GM21515 (cell line): Measurements from ENCODE around the gene PTPRD.
"Not testable (repeated sequence)": the region's sequence is repeated elsewhere in the genome, so short reads cannot be mapped to it uniquely, and the experiment has no call there.

ENCODE experiments used
- ATAC-seq: cut with Tn5 transposase; IDR thresholded peaks from one replicate; pipeline ENCODE4 v1.9.1; 2021; ENCODE audit not compliant: unreplicated experiment

Gene PTPRD

GRCh38 chr9:9099646-9100045, 1513.2 kb downstream of the PTPRD start:
- no peak for ATAC-seq

- not testable (repeated sequence) for ATAC-seq
These were observed 1515.5 kb downstream of the PTPRD start for GRCh38 chr9:9097254-9097653.

- ATAC-seq: no peak
These were observed 1521.4 kb downstream of the PTPRD start for GRCh38 chr9:9091387-9091786.

GRCh38 chr9:9079473-9079872, 1533.3 kb downstream of the PTPRD start:
- ATAC-seq: no peak

- ATAC-seq: no peak
These were observed 1534.5 kb downstream of the PTPRD start for GRCh38 chr9:9078301-9078700.

- no peak for ATAC-seq
These were observed 1551.2 kb downstream of the PTPRD start for GRCh38 chr9:9061627-9062026.

GRCh38 chr9:9054354-9054992, 1558.3 kb downstream of the PTPRD start:
- ATAC-seq: no peak

GRCh38 chr9:9045572-9045971, 1567.2 kb downstream of the PTPRD start:
- no peak for ATAC-seq

- no peak for ATAC-seq
These were observed 1567.7 kb downstream of the PTPRD start for GRCh38 chr9:9045072-9045471.

- not testable (repeated sequence) for ATAC-seq
These were observed 1569.0 kb downstream of the PTPRD start for GRCh38 chr9:9043788-9044187.

- no peak for ATAC-seq
These were observed 1571.0 kb downstream of the PTPRD start for GRCh38 chr9:9041756-9042155.

- no peak for ATAC-seq
These were observed 1579.8 kb downstream of the PTPRD start for GRCh38 chr9:9033022-9033421.

- no peak for ATAC-seq
These were observed 1596.2 kb downstream of the PTPRD start for GRCh38 chr9:9016597-9016996.

- ATAC-seq: no peak
These were observed 1608.0 kb downstream of the PTPRD start for GRCh38 chr9:9004810-9005209.

- ATAC-seq: no peak
These were observed 1609.8 kb downstream of the PTPRD start for GRCh38 chr9:9002826-9003583.

- ATAC-seq: no peak
These were observed 1632.2 kb downstream of the PTPRD start for GRCh38 chr9:8980496-8981013.

- ATAC-seq: no peak
These were observed 1634.5 kb downstream of the PTPRD start for GRCh38 chr9:8978334-8978733.

GRCh38 chr9:8968350-8968749, 1644.5 kb downstream of the PTPRD start:
- ATAC-seq: not testable (repeated sequence)

GRCh38 chr9:8963885-8964284, 1648.9 kb downstream of the PTPRD start:
- no peak for ATAC-seq

GRCh38 chr9:8962084-8962483, 1650.7 kb downstream of the PTPRD start:
- ATAC-seq: no peak

GRCh38 chr9:8961186-8961851, 1651.5 kb downstream of the PTPRD start:
- ATAC-seq: no peak

GRCh38 chr9:8960254-8960653, 1652.5 kb downstream of the PTPRD start:
- ATAC-seq: no peak
